ENCODE data around the gene MCC.

Gene MCC

GRCh38 chr5:113151641-113152379, 336.4 kb downstream of the MCC start:
- POLR2A ChIA-PET (ENCODE audit: low non-redundant PET), result no interaction called here
- TF ChIP-seq, protein P1, sequence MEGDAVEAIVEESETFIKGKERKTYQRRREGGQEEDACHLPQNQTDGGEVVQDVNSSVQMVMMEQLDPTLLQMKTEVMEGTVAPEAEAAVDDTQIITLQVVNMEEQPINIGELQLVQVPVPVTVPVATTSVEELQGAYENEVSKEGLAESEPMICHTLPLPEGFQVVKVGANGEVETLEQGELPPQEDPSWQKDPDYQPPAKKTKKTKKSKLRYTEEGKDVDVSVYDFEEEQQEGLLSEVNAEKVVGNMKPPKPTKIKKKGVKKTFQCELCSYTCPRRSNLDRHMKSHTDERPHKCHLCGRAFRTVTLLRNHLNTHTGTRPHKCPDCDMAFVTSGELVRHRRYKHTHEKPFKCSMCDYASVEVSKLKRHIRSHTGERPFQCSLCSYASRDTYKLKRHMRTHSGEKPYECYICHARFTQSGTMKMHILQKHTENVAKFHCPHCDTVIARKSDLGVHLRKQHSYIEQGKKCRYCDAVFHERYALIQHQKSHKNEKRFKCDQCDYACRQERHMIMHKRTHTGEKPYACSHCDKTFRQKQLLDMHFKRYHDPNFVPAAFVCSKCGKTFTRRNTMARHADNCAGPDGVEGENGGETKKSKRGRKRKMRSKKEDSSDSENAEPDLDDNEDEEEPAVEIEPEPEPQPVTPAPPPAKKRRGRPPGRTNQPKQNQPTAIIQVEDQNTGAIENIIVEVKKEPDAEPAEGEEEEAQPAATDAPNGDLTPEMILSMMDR (conservative IDR thresholded peaks at IDR 0.05; ENCODE audit: low read depth), result no peak
- DNase-seq (ENCODE audit: low spot score), result no peak
- CTCF ChIA-PET, result no interaction called here
- no peak overlapping the region for H3K27ac ChIP-seq

DNA sequence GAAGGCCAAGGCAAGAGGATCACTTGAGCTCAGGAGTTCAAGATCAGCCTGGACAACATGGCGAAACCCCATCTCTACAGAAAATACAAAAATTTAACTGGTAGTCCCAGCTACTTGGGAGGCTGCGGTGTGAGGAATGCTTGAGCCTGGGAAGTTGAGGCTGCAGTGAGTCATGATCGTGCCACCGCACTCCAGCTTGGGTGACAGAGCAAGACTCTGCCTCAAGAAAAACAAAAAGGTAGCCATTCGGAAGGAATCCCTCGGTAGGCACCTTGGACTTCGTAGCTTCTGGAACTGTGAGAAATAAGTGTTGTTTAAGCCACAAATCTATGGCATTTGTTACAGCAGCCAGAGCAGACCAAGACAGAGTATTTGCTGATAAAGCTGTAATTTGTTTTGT, 337.4 kb downstream of the MCC start:
- no peak overlapping the region for H3K27ac ChIP-seq
- DNase-seq (ENCODE audit: low spot score), result no peak
- POLR2A ChIA-PET (ENCODE audit: low non-redundant PET), result no interaction called here
- TF ChIP-seq, protein P1 (conservative IDR thresholded peaks at IDR 0.05; ENCODE audit: low read depth), result no peak
- CTCF ChIA-PET, result no interaction called here

DNA sequence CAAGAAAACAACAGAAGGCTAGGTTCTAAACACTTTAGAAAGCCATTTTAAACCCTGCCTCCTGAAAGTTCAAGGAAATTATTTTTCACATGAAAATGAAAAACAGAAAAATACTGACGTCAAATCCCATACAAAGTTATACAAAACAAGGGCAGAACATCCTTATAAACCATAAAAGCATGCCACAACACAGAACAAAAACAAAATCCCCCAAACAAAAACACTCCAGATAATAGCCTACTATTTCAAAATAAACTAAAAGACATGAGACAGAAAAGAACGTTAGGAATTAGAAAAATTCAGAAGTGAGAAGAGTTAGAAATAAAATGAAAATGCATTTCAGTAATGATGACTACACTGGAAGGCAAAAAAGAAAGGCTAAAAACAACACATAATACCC, 338.0 kb downstream of the MCC start:
- ChIA-PET CTCF (no interaction called here), POLR2A (ENCODE audit: low non-redundant PET) (no interaction called here)
- no peak overlapping the region for H3K27ac ChIP-seq
- TF ChIP-seq, protein P1 (conservative IDR thresholded peaks at IDR 0.05; ENCODE audit: low read depth), result no peak
- DNase-seq (ENCODE audit: low spot score), result no peak

- TF ChIP-seq, protein P1 (conservative IDR thresholded peaks at IDR 0.05; ENCODE audit: low read depth), result no peak
- no peak for DNase-seq (ENCODE audit: low spot score)
- POLR2A ChIA-PET (ENCODE audit: low non-redundant PET), result no interaction called here
- CTCF ChIA-PET, result interaction anchor here (0.7 kb wide), 1 partner anchor 134 kb away, joined by 3 read pairs; no protein-coding TSS in a partner anchor
- no peak overlapping the region for H3K27ac ChIP-seq
Observed at GRCh38 chr5:113147537-113147936, 340.7 kb downstream of the MCC start.

DNA sequence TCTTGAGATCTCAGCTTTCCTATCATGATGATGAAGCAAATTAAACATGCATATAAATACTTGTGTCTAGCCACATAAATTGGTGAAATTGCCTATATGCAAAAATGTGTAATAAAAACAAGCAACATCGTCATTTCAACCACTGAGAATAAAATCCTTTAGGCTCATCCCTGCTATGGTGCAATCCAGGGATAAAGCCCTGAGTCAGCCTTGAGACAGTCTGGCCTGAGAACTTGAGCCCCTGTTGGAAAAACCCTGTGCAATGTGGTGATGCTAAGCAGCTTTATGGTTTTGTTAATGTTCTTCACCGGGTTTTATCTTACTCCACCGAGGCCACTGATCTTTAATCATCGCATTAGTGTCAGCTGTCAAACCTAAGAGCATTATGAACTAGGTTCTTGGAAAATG, 341.1 kb downstream of the MCC start:
- TF ChIP-seq, protein P1 (conservative IDR thresholded peaks at IDR 0.05; ENCODE audit: low read depth), result no peak
- POLR2A ChIA-PET (ENCODE audit: low non-redundant PET), result no interaction called here
- no peak overlapping the region for H3K27ac ChIP-seq
- peak; percentile 76 for DNase-seq (ENCODE audit: low spot score)
- CTCF ChIA-PET, result interaction anchor here (0.6 to 0.7 kb wide), 2 partner anchors 133 to 134 kb away, joined by 3 read pairs; no protein-coding TSS in a partner anchor

DNA sequence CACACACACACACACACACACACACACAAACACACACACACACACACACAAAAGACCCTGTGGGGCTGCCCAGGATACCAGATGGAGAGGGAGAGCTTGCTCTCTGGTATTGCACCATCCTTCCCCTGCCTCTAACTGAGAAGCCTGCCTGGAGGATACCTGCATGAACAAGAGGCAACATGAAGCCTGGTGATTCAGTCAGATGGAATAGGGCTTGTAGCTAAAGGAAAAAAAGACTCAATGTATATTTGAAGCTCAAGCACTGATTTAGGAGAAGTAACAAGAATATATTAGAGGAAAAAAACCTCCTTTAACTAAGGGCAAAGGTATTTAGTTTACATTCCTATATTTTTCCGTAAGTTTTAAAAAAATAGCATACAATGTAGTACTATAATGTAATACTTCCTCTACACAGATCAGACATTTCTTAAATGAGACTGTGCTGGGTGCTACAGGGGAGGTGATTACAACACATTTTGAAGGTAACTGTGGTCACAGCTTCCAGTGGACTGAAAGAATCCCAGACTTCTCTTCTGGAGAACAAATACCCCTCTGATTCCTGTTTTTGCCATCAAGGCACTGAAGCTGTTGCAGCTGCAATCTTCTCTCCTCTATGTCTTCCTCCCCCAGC, 342.4 kb downstream of the MCC start:
- CTCF ChIA-PET, result interaction anchor here (0.5 to 0.9 kb wide), 3 partner anchors 21 to 504 kb away, joined by 3 read pairs; no protein-coding TSS in a partner anchor
- TF ChIP-seq, protein P1 (conservative IDR thresholded peaks at IDR 0.05; ENCODE audit: low read depth), result no peak

More for the DNA sequence above, 342.4 kb downstream of the MCC start:
- DNase-seq (ENCODE audit: low spot score), result peak; percentile 94
- POLR2A ChIA-PET (ENCODE audit: low non-redundant PET), result no interaction called here
- H3K27ac ChIP-seq, result peak overlapping the region; percentile 85
